Astrocyte of the hippocampus (primary cell): ENCODE data around the gene EFCAB8.
"Not testable (repeated sequence)": the region's sequence is repeated elsewhere in the genome, so short reads cannot be mapped to it uniquely, and the experiment has no call there.

Experiments used
- DNase-seq: peaks from one replicate; pipeline ENCODE4 v3.0.0; 2011; ENCODE audit warnings: low read depth, low spot score

The EFCAB8 gene

GRCh38 chr20:32842688-32843524, 15.8 kb upstream of the EFCAB8 start:
- DNase-seq, result no peak

GRCh38 chr20:32845786-32846185, 12.9 kb upstream of the EFCAB8 start:
- DNase-seq, result no peak

- DNase-seq, result no peak
Observed at GRCh38 chr20:32846852-32847251, 11.9 kb upstream of the EFCAB8 start.

- DNase-seq, result no peak
Observed at GRCh38 chr20:32847964-32848363, 10.8 kb upstream of the EFCAB8 start.

GRCh38 chr20:32848846-32849245, 9.9 kb upstream of the EFCAB8 start:
- DNase-seq, result no peak

GRCh38 chr20:32849577-32849976, 9.1 kb upstream of the EFCAB8 start:
- no peak for DNase-seq

GRCh38 chr20:32855387-32855786, 3.3 kb upstream of the EFCAB8 start:
- no peak for DNase-seq

GRCh38 chr20:32858189-32858588, 534 bp upstream of the EFCAB8 start:
- no peak for DNase-seq

- no peak for DNase-seq
Observed at GRCh38 chr20:32861446-32861845, 2.7 kb downstream of the EFCAB8 start.

GRCh38 chr20:32869562-32869961, 10.8 kb downstream of the EFCAB8 start:
- DNase-seq, result no peak

GRCh38 chr20:32870526-32870925, 11.8 kb downstream of the EFCAB8 start:
- not testable (repeated sequence) for DNase-seq

GRCh38 chr20:32870985-32871384, 12.3 kb downstream of the EFCAB8 start:
- no peak for DNase-seq

- no peak for DNase-seq
Observed at GRCh38 chr20:32871627-32872160, 13.0 kb downstream of the EFCAB8 start.

GRCh38 chr20:32872266-32872665, 13.5 kb downstream of the EFCAB8 start:
- no peak for DNase-seq

GRCh38 chr20:32875673-32876072, 16.9 kb downstream of the EFCAB8 start:
- DNase-seq, result no peak

GRCh38 chr20:32877507-32877906, 18.8 kb downstream of the EFCAB8 start:
- peak; percentile 87 for DNase-seq

GRCh38 chr20:32878820-32879219, 20.1 kb downstream of the EFCAB8 start:
- no peak for DNase-seq

- DNase-seq, result no peak
Observed at GRCh38 chr20:32879538-32879937, 20.8 kb downstream of the EFCAB8 start.

GRCh38 chr20:32880635-32881034, 21.9 kb downstream of the EFCAB8 start:
- DNase-seq, result no peak

- no peak for DNase-seq
Observed at GRCh38 chr20:32883081-32883480, 24.4 kb downstream of the EFCAB8 start.

- no peak for DNase-seq
Observed at GRCh38 chr20:32885185-32885584, 26.5 kb downstream of the EFCAB8 start.

GRCh38 chr20:32885952-32886351, 27.2 kb downstream of the EFCAB8 start:
- DNase-seq, result no peak

- DNase-seq, result no peak
Observed at GRCh38 chr20:32886652-32887051, 27.9 kb downstream of the EFCAB8 start.
